DMS79 (cell line): Measurements from ENCODE around the gene SHC3.
A peak's percentile ranks its signal among the peaks of the same experiment; 100 is the strongest.

ENCODE experiments used
- DNase-seq: peaks from one replicate; lab custom pipeline; 2025; lab: John Stamatoyannopoulos, UW

SHC3 gene

DNA sequence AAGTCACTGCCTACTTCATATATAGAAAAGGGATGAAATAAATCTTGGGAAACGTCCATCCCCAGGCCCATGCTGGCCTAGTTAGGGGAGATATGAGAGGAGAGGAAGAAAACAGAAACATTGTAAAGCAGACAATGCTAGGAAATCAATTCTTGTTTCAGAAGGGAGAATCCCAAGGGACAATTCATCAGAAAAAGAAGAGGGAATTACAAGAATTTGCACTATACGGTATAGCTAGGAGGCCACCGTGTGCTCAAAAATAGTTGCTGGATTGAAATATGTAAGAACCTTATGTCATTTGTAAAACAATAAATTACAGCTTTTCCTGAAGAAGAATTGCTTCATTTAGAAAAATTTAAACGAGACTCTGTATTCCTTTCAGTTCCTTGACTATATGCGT lies 8.3 kb upstream of the SHC3 start:
- no peak for DNase-seq

GRCh38 chr9:89185980-89186379 lies 7.4 kb upstream of the SHC3 start:
- no peak for DNase-seq

- DNase-seq, result no peak
Measured at GRCh38 chr9:89183146-89183545, 4.5 kb upstream of the SHC3 start.

GRCh38 chr9:89182369-89182768 lies 3.8 kb upstream of the SHC3 start:
- DNase-seq, result no peak

- DNase-seq, result peak; percentile 81
Measured at GRCh38 chr9:89179895-89180734, 1.5 kb upstream of the SHC3 start.

GRCh38 chr9:89179540-89179894 lies 899 bp upstream of the SHC3 start:
- DNase-seq, result no peak

DNA sequence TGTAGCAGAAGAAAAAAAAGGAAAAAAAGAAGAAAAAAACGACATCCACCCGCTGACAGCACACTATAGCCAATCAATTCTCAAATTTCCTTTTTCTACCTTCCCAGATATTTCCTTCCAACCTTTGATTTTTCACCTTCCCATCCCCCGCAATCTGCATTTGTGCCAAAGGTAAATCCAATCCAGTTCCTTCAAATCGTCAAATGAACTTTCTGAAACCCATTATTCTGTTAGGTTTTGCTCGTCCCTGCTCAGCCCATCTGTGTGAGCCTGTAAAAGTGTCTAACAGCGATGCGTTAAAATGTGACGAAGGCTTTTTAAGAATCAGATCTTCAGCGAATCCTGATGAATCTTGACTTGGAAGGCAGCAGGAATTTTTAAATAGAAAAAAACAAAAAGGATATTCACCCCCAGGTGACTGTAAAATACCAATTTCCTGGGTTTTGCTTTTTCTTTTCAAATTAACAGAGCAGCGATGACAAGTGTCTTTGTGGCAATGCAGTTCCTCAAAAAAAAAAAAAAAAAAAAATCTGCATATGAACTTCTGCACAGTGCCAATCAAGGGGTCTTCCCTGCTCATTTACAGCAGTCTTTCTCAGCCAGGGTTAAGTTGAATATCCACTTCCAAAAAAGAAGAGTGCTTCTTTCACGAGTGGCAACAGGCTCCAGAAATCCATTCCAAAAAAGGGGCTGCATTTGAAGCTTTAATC lies 367 bp upstream of the SHC3 start:
- no peak for DNase-seq

GRCh38 chr9:89177012-89177943 lies 1.3 kb downstream of the SHC3 start:
- DNase-seq, result no peak

- no peak for DNase-seq
Measured at GRCh38 chr9:89175828-89176261, 2.8 kb downstream of the SHC3 start.

GRCh38 chr9:89174291-89174690 lies 4.3 kb downstream of the SHC3 start:
- DNase-seq, result no peak

- no peak for DNase-seq
Measured at GRCh38 chr9:89173072-89173471, 5.5 kb downstream of the SHC3 start.

DNA sequence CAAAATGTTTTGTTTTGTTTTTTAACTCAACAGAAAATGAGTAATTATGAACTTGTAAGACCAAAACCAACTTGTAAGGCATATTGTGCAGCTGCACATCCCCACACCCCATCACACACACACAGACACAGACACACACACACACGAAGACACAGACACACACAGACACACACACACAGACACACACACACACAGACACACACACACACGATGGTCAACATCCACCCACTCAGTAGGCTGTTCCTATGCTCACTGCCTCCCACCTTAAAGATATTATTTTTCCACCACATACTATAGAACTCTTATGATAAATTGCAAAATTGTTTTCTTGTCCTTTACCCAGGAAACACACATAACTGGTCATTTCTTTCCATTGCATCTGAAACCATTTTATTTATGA lies 6.2 kb downstream of the SHC3 start:
- DNase-seq, result no peak

DNA sequence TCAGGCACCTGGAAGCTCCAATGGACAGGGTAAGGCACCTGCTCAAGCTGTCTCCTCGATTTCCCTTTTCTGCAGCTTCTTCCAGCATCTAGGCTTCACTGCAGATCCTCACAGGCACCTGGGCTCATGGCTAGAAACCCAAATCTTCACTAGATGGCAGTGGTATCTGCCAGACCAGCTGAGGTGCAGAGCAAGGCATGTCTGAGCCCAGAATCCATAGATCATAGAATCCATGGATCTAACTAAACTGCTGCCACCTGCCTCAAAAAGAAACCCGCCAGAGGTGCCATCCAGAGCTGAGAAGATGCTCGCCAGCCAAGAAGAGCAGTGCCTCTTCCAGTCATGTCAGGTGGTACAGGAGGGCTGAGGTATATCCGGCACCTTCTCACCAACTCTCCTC lies 6.9 kb downstream of the SHC3 start:
- no peak for DNase-seq

- DNase-seq, result no peak
Measured at GRCh38 chr9:89171231-89171630, 7.4 kb downstream of the SHC3 start.

- DNase-seq, result no peak
Measured at GRCh38 chr9:89168901-89169813, 9.5 kb downstream of the SHC3 start.

DNA sequence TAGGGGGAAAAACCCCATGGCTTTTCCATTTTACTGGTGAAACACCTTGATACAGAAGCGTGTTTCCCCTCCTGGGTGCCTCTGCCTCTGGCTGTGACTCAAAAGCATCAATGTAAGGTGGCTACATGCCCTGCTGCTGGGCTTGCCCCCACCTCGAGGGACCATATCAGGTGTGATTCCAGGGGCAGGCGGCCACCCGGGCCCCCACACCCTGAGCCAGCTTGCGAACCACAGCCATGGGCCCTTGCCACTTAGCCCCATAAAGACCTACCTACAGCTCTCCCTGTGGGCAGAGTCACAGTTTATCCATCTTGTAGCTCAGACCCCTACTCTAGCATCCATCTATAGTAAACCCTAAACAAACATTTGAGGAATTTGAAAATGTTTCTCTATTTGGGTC lies 10.8 kb downstream of the SHC3 start:
- DNase-seq, result no peak

GRCh38 chr9:89166852-89167251 lies 11.8 kb downstream of the SHC3 start:
- DNase-seq, result no peak

DNA sequence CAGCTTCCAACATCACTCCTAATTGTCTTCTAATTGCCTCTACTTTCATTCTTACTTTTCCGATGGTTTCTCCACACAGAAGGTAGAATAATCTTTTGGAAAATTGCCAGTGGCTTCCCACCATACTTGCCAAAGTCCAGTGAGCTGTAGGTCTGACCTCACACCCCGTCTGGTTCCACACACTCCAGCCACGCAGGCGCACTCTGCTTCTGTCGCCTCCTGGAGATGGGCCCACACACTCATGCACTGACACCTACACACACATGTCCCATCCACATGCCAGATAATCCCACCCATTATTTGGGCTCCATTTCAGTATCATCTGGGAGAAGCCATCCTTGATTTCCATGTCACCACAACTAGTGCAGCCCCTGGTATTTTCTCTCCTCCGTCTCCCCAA lies 12.7 kb downstream of the SHC3 start:
- DNase-seq, result no peak

- no peak for DNase-seq
Measured at GRCh38 chr9:89165341-89165740, 13.3 kb downstream of the SHC3 start.

GRCh38 chr9:89161221-89161620 lies 17.4 kb downstream of the SHC3 start:
- no peak for DNase-seq

DNA sequence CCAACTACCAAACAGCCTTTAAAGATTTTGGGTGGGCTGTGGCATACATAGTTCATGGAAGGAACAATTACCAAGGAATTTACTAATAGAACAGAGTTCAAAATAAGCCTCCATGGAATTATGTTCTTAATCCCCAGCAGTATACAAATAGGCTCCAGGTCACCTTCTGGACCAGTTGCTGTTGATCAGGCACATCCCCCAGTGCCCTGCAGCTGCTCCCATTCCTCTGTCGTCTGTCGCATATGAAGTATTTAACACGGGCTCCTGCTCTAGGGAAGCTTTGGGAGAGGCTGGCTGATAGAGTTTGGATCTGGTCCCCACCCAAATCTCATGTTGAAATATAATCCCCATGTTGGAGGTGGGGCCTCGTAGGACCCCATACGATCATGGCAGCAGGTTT lies 17.8 kb downstream of the SHC3 start:
- DNase-seq, result no peak
